Coronary artery (tissue), 2 donors: Measurements from ENCODE around the gene PRM1.
A peak's percentile ranks its signal among the peaks of the same experiment; 100 is the strongest.

Experiments
- DNase-seq: peaks from one replicate; pipeline ENCODE4 v3.0.0-alpha.2; 2017; ENCODE audit warnings: low spot score
- H3K27ac ChIP-seq, 2 donors: fragments of 200-600 bp; sonication (generic); one replicate each; pipeline ENCODE4 v1.5.1; 2016 to 2019
- H3K4me3 ChIP-seq: fragments of 200-600 bp; sonication (generic); 2 replicates; pipeline ENCODE4 v1.5.1; 2016; ENCODE audit warnings: mild to moderate bottlenecking, moderate library complexity
- CTCF ChIP-seq: fragments of 200-600 bp; sonication (generic); IDR thresholded peaks from one replicate; pipeline ENCODE4 v1.5.1; 2019; ENCODE audit warnings: antibody characterized with exemption

Gene PRM1, protein sequence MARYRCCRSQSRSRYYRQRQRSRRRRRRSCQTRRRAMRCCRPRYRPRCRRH

DNA sequence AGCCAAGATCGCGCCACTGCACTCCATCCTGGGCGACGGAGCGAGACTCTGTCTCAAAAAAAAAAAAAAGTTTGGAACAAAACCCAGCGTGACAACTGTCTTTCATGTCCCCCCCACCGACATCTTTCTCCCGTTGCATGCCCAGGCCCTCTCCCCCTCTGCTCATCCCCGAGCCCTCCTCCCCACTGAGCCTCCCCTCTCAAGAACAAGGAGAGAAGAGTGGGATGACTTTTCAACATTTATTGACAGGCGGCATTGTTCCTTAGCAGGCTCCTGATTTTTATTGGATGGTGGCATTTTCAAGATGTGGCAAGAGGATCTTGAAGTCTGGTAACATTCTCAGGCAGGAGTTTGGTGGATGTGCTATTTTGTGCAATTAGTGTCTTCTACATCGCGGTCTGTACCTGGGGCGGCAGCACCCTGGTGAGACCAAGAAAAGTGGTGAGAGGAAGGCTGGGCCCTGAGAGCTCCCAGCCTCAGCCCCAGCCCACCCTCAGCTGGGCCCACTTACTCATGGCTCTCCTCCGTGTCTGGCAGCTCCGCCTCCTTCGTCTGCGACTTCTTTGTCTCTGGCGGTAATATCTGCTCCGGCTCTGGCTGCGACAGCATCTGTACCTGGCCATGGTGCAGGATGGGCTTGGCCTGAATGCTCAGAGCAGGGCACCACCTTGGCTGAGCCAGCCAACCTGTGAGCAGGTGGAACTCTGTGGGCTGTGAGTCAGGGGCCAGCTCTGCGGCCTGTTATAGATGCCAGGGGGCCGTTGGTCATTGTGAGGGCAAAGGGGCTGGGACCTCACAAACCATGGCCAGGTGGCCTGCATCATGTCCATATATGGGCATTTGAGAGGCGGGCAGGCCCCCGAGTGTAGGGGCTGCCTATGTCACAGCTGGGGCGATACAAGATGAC lies at the start of gene PRM1:
TSS of gene PRM1 (minus strand) at position 715 of the 907 bp plus-strand sequence. CDS start at position 623, 92 bp downstream.
- no peak for DNase-seq
- no peak for TF ChIP-seq CTCF
- no peak within 1 kb of the TSS for H3K27ac ChIP-seq
- no peak within 1 kb of the TSS for H3K4me3 ChIP-seq

GRCh38 chr16:11330526-11331237 lies 49.6 kb upstream of the PRM1 start:
- Histone ChIP-seq H3K4me3 (no peak overlapping the region), H3K27ac (no peak overlapping the region)
- no peak for DNase-seq
- TF ChIP-seq CTCF: no peak

- H3K4me3 ChIP-seq: no peak overlapping the region
- no peak for TF ChIP-seq CTCF
- H3K27ac ChIP-seq: no peak overlapping the region
- no peak for DNase-seq
These were observed 48.8 kb upstream of the PRM1 start for GRCh38 chr16:11329891-11330290.

DNA sequence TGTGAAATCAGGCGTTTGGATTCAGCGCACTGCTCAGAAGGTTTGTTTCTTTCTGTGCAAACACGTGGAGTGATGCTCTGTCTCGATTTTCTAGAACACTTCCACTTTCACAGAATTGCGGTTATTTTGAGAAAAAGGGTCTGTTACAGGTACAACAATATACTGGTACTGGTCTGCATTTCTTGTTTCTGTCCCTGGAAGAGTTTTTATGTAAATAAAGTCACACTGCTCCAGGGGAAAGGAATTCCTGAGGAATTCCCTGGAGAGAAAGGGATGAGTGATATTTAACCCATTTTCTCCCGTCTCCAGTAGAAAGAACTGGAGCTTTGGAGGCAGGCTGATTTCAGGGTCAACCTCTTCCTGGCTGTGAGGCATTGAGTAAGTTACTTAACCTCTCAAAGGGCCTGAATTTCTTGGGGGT lies 48.0 kb upstream of the PRM1 start:
- TF ChIP-seq CTCF: no peak
- peak overlapping the region; percentile 22 for H3K4me3 ChIP-seq
- DNase-seq: no peak
- H3K27ac ChIP-seq: peak overlapping the region in 1 of 2 donors; percentile 45

DNA sequence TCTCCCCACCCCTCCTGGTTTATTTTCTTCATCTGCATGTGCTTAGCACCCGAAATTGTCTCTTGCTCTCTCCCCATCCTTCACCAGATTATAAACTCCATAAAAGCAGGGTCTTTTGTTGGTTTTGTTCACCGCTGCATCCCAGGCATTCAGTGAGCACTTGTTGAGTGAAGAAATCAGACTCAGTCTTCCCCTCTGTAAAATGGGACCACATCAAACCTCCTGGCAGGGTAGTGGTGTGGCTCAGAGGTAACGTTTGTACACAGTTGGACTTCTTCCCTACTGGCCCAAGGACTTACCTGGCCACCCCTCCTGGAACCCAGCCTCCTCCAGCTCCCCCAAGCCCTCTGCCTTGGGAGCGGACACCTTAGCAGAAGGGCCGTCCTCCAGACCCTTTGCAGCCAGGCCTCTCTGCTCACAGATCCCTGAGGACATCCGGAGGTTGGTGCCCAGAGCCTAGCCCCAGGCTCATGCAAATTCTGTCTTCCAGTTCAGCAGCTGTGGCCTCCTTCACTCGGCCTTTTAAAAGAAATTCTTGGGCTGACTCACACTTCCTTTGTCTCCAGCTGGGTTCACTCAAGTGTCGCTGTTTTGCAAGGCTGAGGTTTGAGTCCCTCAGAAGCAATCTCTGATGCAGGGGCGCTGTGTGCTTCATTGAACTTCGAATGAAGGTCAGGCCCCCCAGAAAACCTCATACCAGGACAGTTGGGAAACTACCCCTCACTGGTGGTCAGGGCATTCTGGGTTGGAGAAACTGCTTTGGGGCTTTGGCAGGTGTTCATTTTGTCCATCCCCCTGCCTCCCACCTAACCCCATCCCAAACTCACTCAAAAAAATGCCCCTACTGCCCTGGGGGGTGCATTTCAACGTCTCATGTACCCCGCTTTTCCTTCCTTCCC lies 47.3 kb upstream of the PRM1 start:
- Histone ChIP-seq H3K4me3 (peak overlapping the region; percentile 22), H3K27ac (peak overlapping the region in 1 of 2 donors; percentile 54)
- DNase-seq: peak; percentile 80
- no peak for TF ChIP-seq CTCF

DNA sequence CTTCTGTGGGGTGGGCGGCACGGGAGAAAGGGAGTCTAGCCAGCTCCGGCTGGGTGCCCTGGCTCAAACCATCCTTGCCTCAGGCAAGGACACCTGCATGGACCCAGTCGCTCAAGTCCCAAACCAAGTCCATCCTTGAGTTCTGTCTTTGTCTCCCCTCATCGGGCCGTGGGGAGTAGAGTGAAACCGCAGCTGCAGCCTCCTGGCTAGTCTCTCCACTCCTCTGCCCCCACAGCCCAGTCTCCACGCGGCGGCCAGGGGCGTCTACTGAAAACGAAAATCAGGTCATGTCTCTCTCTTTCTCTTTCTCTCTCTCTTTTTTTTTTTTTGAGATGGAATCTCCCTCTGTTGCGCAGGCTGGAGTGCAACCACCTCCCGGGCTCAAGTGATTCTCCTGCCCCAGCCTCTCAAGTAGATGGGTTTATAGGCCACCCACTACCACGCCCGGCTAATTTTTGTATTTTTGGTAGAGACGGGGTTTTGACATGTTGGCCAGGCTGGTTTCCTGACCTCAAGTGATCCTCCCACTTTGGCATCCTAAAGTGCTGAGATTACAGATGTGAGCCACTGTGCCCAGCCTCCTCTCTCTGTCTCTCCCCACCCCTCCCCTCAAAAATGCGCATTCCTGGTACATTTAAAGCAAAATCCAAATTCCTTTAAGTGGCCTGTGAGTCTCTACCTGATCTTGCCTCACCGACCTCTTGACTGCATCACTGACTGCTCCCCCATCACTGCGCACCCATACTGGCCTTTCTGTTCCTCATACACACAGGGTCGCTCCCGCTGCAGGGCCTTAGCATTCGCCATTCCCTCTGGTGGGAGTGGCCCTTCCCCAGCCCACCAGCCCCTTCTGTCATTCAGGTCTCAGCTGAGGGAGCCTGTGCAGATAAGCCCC lies 46.4 kb upstream of the PRM1 start:
- no peak overlapping the region for H3K4me3 ChIP-seq
- no peak for TF ChIP-seq CTCF
- H3K27ac ChIP-seq: no peak overlapping the region
- no peak for DNase-seq
